Stimulated activated CD8-positive, alpha-beta memory T cell treated with anti-CD3 and anti-CD28 coated beads, Interleukin-7, amount 100 ng/mL, for 24 hours (primary cell): ENCODE results near the gene ADAMTS8.

Experiments
- DNase-seq: peaks from one replicate; pipeline ENCODE4 v3.0.0-alpha.2; 2020; ENCODE audit warnings: low read depth

Gene ADAMTS8, protein sequence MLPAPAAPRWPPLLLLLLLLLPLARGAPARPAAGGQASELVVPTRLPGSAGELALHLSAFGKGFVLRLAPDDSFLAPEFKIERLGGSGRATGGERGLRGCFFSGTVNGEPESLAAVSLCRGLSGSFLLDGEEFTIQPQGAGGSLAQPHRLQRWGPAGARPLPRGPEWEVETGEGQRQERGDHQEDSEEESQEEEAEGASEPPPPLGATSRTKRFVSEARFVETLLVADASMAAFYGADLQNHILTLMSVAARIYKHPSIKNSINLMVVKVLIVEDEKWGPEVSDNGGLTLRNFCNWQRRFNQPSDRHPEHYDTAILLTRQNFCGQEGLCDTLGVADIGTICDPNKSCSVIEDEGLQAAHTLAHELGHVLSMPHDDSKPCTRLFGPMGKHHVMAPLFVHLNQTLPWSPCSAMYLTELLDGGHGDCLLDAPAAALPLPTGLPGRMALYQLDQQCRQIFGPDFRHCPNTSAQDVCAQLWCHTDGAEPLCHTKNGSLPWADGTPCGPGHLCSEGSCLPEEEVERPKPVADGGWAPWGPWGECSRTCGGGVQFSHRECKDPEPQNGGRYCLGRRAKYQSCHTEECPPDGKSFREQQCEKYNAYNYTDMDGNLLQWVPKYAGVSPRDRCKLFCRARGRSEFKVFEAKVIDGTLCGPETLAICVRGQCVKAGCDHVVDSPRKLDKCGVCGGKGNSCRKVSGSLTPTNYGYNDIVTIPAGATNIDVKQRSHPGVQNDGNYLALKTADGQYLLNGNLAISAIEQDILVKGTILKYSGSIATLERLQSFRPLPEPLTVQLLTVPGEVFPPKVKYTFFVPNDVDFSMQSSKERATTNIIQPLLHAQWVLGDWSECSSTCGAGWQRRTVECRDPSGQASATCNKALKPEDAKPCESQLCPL

DNA sequence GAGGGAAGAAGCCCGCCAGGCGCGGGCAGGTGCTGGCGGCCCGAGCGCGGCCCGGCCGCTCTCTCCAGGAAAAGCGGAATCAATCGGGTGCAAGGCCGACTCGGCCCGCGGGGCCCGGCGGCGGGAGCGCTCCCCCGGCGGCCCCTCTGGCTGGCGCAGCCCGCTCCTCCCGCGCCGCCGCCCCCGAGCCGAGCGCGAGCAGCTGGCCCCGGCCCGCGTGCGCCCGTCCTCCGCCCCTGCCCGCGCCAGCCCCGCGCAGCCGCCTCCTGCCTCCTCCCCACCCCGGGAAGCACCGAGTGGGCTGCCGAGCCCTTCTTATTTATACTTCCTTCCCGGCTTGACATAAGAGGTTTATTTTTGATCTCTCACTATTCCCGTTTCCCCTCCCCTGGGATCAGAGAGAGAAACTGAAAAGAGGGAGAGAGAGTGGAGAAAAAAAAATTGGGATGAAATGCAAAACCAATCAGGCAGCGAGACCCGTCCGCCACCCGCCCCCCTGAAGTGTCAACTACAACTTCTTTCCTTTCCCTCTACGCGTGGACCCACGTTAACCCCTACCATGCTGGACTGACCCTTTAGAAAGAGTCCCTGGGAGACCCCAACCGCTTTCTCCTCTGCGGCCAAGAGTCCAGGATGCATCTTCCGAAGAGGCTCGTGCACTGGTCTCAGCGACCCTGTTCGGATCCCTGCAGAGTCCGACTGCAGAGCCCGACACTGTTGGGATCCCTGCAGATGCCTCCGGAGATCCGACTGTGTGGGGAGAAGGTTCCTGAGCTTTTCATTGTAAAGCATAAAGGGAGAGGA, at the start of gene ADAMTS8:
Gene ADAMTS8, minus strand, starts transcription at position 294 of the 804 bp plus-strand sequence. CDS start 323 bp downstream, outside the sequence.
- no peak for DNase-seq

DNA sequence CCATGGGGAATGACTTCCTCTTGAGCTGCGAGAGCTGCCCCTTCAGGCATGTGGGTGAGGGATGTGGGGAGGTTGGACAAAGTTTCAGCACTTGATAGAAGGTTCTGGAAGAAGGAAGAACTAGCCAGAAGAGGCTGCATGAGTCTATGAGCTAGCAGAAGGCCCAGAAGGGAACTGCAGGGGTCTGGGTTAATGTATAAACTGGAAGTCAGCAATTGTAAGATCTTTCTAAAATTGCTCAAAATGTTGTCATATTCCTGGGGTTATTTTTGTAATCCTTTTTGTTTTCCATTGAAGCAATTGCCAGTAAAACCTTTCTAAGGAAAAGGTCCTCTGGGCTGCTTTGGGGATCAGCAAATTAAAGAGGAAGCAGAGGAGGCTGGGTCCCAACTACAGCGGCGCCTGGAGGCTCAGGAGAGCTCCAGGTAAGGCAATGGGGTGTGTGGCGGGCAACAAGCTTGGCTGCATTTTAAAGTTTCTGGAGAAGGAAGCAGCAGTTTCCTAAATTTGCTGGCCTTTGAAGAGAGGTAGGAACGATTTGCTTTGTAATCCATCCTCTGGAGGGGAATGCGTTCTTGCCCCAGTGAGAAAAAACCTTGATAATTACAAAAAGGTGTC, 49.3 kb upstream of the ADAMTS8 start:
- no peak for DNase-seq

DNA sequence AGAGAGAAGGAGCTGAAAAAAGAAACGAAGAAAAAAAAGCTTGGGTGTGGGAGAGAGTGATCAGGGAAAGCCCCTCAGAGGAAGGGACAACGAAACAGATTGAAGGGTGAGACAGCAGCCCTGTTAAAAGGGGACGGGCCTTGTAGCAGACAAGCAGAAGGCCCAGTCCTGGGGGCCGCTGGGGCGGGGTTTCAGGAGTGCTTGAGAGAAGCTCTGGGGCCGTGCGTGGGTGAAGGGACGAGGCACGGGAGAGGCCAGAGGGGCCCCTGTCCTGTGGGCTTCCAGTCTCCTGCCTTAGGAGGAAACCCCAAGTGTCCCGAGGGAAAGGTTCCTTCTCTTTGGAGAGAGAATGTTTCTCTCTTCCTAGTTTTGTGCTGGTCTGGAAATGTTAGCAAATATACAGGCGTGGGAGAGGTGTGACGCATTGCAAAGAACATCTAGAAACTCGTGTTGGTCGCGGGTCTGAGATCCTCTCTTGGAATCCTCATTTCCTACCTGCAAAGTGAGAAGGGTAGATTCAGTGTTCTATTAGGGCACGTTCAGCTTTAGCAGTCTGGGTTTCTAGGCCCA, 48.6 kb upstream of the ADAMTS8 start:
- no peak for DNase-seq

DNA sequence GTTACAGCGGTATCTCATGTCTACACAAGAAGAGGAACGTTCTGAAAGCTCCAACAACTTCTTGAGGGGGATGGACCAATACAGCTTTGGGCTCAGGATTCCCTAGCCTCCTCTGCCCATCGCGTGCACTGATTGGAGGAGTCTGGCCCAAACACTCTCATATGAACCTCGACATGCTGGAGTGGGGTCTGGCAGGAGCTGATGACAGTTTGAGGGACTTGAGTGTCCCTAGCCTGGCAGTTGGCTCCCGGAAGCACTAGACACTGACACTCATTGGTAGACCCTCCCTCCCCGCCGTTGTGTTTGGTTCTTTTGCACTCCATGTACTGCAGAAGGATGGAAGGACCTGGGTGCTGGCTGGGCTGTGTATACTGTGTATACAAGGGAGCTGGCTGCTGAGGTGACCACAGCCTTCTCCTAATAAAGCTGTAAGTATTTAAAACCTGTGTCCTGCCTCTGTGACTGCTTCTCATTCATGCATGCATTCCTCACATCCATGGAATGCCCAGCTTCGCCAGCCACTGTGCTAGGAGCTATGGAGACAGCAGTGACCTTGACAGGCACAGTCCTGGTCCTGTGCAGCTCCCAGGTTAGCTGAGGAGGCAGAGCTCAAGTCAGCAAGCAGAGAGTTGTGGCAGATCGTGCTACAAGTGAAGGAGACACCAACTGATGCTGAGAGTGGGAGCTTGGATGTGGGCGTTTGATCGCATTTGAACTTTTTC, 48.0 kb upstream of the ADAMTS8 start:
- DNase-seq: no peak

DNA sequence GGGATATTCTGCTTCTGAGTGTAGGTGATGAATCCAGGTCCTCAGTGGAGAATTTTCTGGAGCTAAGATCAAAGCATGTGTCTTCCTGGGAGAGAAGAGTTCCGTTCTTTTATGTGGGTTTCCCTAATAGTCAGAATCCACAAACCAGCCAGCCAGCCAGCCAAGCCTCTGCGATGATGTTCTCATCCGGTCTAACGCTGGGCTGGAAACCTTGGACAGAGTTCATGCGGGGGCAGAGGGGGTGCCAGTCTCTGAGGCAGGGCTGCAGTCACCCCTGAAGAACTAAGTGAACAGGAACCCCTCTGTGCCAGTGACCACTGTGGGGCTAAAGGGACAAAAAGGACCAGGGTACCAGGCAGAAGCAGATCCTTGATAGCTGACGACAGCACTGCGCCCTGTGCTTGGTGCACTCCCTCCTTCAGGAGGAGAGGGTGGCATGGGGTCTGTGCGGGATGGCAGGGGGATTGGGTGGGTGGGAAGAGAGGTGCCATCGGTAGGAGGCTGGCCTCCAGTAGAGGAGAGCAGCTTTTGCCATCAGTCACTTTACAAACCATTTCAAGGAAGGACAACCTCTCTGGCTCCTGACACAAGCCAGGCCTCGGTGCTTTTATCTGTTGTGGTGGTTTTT, 47.1 kb upstream of the ADAMTS8 start:
- DNase-seq: no peak

DNA sequence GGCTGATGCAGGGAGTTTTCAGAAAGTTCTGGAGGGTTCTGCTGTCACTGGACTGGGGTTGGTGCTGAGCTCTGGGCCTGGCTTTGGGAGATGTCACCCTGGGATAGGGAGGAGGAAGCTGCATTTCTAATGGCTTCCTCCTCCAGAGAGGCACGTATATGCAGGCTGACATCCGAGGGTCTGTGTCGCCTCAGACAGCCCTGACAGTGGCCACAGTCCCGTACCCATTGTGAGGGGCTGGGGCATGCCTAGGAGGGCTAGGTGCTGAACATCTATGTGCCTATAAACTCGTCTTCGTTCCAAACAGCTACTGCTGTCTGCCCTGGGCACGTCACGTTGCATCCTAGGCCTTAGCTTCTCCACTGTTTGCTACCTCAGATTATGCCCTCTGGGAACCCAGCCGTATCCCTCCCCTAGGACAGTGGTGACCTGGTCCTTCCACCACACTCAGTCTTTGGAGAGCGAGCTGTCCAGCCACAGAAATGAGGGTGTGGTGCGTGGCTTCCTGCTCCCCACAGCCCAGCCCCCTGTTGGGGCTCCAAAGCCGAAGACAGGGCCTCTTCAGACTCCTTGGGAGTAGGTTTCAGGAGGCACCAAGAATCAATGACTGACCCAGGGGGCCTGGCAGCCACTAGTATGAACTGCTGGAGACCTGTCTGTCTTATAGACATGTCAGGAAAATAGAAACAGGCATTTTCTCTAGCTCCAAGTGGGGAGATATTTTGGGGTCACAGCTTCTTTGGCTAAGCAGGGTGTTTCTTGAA, 46.4 kb upstream of the ADAMTS8 start:
- DNase-seq: no peak

DNA sequence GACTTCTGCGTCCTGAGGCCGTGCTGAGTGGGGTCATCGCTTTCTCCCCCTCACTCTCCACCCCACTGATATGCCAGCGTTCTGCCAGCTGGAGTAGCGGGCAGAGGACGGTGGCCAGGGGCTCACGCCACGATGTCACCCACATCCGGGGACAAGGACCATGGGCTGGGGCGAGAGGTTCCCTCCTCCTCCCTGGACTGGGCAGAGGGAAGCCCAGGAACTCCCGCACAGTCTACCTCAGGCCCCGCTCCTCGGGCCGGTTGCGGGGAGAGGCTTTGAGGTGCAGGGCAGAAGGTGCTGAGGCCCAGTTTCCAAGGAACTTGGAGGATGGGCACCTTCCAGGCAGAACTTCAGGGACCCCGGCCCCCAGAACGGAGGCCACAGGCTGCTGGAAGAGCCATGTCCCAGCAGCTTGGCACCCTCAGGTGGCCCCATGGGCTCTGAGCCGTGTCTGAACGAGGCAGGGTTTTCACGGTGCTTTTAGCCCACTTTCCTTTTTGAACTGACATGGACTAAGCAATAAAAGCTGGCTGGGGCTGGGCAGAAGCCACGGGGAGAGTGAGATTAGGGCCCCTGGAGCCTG, 45.5 kb upstream of the ADAMTS8 start:
- DNase-seq: no peak

DNA sequence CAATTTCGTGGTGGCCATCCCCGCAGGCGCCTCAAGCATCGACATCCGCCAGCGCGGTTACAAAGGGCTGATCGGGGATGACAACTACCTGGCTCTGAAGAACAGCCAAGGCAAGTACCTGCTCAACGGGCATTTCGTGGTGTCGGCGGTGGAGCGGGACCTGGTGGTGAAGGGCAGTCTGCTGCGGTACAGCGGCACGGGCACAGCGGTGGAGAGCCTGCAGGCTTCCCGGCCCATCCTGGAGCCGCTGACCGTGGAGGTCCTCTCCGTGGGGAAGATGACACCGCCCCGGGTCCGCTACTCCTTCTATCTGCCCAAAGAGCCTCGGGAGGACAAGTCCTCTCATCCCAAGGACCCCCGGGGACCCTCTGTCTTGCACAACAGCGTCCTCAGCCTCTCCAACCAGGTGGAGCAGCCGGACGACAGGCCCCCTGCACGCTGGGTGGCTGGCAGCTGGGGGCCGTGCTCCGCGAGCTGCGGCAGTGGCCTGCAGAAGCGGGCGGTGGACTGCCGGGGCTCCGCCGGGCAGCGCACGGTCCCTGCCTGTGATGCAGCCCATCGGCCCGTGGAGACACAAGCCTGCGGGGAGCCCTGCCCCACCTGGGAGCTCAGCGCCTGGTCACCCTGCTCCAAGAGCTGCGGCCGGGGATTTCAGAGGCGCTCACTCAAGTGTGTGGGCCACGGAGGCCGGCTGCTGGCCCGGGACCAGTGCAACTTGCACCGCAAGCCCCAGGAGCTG, 44.8 kb upstream of the ADAMTS8 start:
- DNase-seq: no peak

DNA sequence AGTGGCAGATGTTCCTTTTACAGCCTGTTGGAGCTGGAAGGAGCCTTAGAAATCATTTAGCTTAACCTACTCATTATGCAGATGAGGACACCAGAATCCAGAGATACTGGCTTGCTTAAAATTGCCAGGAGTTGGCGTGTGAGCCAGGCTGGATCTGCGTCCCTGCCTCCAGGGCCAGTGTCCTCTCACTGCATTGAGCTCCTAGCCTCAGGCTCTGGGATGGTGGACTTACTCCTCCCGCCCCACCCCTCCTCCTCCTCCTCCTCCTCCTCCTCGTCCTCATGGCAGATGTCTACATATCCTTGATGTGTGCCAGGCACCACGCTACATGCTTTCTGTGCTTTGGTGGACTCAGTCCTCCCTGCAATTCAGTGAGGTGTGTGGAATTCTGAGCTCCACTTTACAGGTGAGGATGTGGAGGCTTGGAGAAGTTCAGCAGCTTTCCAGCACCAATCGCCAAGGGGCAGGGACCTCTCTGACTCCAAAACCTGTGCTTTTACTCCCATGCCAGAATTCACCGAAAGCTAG, 44.1 kb upstream of the ADAMTS8 start:
- no peak for DNase-seq

DNA sequence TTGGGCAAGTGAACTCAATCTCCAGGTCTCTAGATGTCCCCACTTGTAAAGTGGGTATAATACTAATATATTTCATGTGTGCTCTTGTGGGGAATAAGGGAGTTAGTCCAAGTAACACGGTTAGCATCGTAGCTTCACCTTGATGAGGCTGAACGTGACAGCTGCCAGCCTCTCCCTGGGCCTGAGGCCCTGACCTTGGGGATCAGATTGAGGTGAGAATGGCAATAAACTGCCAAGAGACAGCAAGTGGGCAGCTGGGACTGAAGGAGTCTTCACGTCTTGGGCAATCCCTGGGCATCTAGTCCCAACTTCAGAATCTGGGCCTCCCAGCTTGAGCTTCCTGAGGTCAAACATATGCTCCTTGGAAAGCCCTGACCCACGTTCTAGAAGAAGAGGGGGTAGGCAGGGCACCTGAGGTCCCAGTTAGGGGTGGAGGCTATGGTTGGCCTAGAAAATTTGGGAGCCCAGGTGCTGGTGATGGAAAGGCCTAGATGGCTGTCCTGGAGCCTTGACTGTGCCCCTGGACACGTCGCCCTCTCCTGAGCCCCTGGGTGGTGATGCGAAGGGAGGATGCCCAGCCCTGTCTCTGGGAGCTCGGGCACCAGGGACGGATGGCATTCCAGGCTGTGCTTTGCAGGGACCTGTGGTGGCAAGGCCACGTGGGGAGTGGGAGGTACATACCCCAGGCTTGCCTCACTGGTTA, 43.5 kb upstream of the ADAMTS8 start:
- no peak for DNase-seq

DNA sequence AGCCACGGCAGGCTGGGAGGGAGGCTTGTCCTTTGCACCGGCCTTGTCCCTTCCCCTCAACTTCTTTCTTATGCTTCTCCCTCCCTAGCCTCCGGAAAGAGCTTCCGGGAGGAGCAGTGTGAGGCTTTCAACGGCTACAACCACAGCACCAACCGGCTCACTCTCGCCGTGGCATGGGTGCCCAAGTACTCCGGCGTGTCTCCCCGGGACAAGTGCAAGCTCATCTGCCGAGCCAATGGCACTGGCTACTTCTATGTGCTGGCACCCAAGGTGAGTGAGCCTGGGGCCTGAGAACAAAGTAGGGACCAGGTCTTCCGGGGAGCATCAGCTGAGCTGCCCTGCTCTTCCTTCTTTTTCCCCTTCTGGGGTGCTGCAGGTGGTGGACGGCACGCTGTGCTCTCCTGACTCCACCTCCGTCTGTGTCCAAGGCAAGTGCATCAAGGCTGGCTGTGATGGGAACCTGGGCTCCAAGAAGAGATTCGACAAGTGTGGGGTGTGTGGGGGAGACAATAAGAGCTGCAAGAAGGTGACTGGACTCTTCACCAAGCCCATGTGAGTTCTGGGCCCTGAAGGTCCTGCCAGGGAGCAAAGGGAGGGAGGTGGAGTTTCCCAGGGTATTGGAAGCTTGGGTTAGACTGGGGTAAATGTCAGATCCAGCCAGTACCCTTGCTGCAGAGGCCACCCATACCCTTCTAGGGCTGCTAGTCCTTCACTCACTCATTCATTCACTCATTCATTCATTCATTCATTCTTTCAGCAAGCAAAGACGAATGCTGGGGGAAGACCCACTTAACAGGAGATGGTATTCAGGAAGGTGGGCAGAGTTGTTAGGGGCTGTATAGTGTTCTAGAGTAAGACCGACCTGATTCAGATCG, 42.7 kb upstream of the ADAMTS8 start:
- DNase-seq: no peak

DNA sequence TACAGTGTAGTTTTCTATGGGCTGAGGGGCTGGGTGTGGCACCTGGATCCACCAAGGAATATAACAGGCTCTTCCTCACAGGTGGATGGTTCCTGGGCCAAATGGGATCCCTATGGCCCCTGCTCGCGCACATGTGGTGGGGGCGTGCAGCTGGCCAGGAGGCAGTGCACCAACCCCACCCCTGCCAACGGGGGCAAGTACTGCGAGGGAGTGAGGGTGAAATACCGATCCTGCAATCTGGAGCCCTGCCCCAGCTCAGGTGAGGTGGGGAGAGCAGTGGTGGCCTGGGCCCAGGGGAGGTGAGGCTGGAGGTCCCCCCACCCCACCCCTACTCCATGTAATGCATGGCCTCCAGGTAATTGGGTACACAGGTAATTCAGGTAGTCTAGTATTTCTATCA, 40.8 kb upstream of the ADAMTS8 start:
- no peak for DNase-seq

DNA sequence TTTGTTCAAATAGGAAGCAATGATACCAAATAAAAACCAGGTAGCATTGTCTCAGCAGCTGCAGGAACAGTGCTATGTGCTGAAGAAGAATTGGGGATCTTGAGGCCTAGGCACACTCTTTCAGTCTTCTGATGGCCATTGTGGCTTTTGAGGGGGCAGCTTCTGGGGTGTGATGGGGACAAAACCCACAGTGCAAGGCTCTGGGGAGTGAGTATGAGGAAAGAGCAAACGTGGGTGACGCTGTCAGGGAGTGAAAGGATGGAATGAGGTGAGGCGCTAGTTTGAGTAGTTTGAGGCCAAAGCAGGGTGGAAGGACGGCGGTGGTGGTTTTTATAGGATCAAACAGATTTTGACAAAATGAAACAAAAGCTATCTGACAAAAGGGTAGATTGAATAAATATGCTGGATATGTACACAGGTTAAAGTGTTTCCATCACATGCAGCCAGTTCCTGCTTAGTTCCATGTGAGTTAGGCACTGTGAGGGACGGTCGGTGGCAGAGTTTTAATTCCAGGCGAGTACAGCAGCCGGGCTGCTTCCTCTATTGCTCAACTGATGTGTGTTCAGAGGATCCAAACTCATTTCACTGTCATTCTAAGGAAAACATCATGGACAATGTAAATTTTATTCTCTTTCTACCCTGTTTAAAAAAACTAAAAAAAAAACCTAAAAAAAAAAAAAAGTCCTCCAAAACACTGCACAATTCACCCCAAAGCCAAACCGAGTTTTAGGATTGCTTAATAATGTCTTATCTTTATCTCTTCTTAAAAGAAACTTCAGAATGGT, 38.9 kb upstream of the ADAMTS8 start:
- DNase-seq: no peak

DNA sequence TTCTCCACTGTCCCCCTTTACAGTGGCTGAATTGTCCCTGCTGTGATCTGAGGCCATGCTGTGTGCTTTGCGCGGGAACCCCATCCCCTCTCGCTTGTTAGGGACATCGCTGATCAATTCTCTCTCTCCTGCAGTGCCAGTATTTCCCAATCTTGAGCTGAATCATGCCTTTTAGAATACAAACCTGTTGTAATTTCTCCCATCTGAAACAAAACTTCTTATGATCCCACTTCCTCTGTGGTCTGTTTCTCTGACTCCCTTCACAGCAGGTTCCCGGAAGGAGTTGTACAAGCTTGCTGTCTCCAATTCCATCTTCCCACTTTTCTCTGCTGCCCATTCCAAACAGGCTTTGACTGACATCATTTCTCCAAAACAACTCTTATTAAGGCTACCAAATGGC, 36.9 kb upstream of the ADAMTS8 start:
- DNase-seq: no peak

DNA sequence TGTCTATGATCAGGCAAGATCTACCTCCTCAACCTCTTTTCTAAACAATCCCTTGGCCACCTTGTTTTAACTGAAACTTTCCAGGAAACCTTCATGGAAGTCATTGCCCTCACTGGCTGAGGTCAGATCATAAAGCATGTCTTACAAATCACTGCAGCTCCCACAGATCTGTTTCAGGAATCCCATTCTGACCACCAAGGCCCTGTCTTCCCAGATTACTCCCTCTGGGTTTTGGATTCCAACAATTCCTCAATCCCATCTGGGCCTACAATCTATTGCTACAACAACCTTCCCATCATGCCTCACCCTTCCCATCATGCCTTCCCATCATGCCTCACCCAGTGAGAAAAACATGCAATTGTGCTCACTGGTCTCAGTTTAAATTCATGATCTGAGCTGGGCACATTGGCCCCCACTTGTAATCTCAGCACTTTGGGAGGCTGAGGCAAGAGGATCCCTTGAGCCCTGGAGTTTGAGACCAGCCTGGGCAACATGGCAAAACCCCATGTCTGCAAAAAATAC, 35.9 kb upstream of the ADAMTS8 start:
- DNase-seq: no peak

DNA sequence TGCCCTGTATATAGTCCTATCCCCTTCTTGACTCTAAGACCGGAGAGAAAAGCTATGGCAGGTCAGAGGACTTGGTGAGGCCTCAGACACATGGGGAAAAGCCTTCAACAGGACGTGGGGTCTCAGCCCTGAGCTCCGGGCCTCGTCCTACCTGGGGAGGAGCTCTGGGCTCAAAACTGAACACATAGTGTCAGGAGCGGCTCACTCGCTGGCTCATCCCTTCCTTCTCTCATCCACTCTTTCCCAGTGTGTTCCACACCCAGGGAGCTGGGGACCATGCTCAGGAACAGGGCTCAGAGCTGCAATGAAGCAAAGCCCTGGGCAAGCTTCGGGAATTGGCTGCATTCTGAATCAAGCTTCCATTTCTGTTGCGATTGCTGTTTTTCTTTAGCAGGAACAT, 34.5 kb upstream of the ADAMTS8 start:
- DNase-seq: no peak
